OCI-LY1 (cell line): ENCODE data around the gene DAZAP1.

ENCODE experiments used
- H2AFZ ChIP-seq: fragments of 200-600 bp; sonication (generic), shearing (Covaris generic); 2 replicates; pipeline ENCODE4 v1.6.0; 2014; ENCODE audit warnings: antibody characterized with exemption, mild to moderate bottlenecking, low read length
- H3F3A ChIP-seq: fragments of 200-600 bp; sonication (generic), shearing (Covaris generic); 2 replicates; pipeline ENCODE4 v1.6.0; 2014; ENCODE audit warnings: mild to moderate bottlenecking, antibody characterized with exemption, low read length, moderate library complexity; ENCODE audit not compliant: insufficient read depth
- H3K27ac ChIP-seq: fragments of 200-600 bp; sonication (generic); 2 replicates; pipeline ENCODE4 v1.5.1; 2014; ENCODE audit warnings: low read length, mixed run types, mild to moderate bottlenecking, low read depth; ENCODE audit not compliant: poor library complexity, severe bottlenecking
- H3K27me3 ChIP-seq: fragments of 200-600 bp; sonication (generic); 2 replicates; pipeline ENCODE4 v1.6.0; 2014; ENCODE audit warnings: antibody characterized with exemption, mild to moderate bottlenecking, low read length, moderate library complexity; ENCODE audit not compliant: insufficient read depth
- H3K36me3 ChIP-seq: fragments of 200-600 bp; sonication (generic); 2 replicates; pipeline ENCODE4 v1.6.1; 2014; ENCODE audit warnings: mild to moderate bottlenecking, antibody characterized with exemption, low read length, moderate library complexity, mixed read lengths; ENCODE audit not compliant: insufficient read depth
- H3K4me1 ChIP-seq: fragments of 200-600 bp; sonication (generic); 2 replicates; pipeline ENCODE4 v1.5.1; 2014; ENCODE audit warnings: mild to moderate bottlenecking, low read length, moderate library complexity; ENCODE audit not compliant: insufficient read depth, severe bottlenecking
- H3K4me2 ChIP-seq: fragments of 200-600 bp; sonication (generic), shearing (Covaris generic); 2 replicates; pipeline ENCODE4 v1.6.1; 2014; ENCODE audit warnings: low read length
- H3K4me3 ChIP-seq: fragments of 200-600 bp; sonication (generic); 2 replicates; pipeline ENCODE4 v1.5.1; 2014; ENCODE audit warnings: low read length, low read depth, mild to moderate bottlenecking, mixed read lengths; ENCODE audit not compliant: poor library complexity, severe bottlenecking
- H3K79me2 ChIP-seq: fragments of 200-600 bp; shearing (Covaris generic); 2 replicates; pipeline ENCODE4 v1.6.1; 2016; ENCODE audit warnings: mixed run types, low read length, mixed read lengths; ENCODE audit not compliant: insufficient read depth
- H3K9ac ChIP-seq: fragments of 200-600 bp; sonication (generic), shearing (Covaris generic); 2 replicates; pipeline ENCODE4 v1.6.1; 2014; ENCODE audit warnings: mild to moderate bottlenecking, low read length, mixed read lengths
- H3K9me2 ChIP-seq: fragments of 200-600 bp; sonication (generic), shearing (Covaris generic); 2 replicates; pipeline ENCODE4 v1.6.1; 2014; ENCODE audit warnings: low read depth, mild to moderate bottlenecking, low read length, mixed read lengths
- H3K9me3 ChIP-seq: fragments of 200-600 bp; shearing (Covaris generic); 2 replicates; pipeline ENCODE4 v1.6.1; 2014; ENCODE audit warnings: low read length, mixed read lengths
- H4K20me1 ChIP-seq: fragments of 200-600 bp; sonication (generic), shearing (Covaris generic); 2 replicates; pipeline ENCODE4 v1.6.0; 2016; ENCODE audit warnings: mild to moderate bottlenecking, low read length; ENCODE audit not compliant: insufficient read depth
- EZH2 ChIP-seq: fragments of 200-600 bp; sonication (generic), shearing (Covaris generic); IDR thresholded peaks from 2 replicates; pipeline ENCODE4 v1.8.0; 2017; ENCODE audit warnings: borderline replicate concordance, mixed run types, mild to moderate bottlenecking, antibody characterized with exemption, low read length, moderate library complexity, mixed read lengths
- TF ChIP-seq, protein P1 (sequence below): fragments of 200-600 bp; sonication (generic), shearing (Covaris generic); IDR thresholded peaks from 2 replicates; pipeline ENCODE4 v1.5.1; 2017; ENCODE audit warnings: mild to moderate bottlenecking, antibody characterized with exemption, low read length, moderate library complexity, mixed read lengths

DAZAP1 gene

DNA sequence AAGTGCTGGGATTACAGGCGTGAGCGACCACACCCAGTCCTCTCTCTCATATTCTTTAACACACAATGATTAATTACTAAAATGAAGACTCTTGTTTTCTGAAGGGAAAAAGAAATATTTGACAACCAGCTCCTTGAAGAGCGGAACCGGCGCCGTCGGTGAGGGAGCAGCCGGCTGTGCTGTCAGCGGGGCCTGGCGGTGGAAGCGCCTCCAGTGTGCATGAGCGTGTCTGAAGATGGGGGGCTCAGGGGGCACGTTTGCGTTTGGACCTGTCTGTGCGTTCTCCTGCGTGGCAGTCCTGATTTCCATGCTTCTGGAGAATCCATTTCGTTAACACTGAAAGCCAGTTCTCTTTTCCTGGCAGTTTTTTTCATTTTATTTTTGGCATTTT lies 31.0 kb upstream of the DAZAP1 start:
- Histone ChIP-seq H2AFZ (no peak overlapping the region), H3K9me2 (no peaks in the 10 kb centered on the region), H3K36me3 (peaks cover 45% of the 10 kb centered on the region), H3K9ac (no peak overlapping the region), H3K9me3 (no peaks in the 10 kb centered on the region), H3K27ac (no peak overlapping the region), H3K4me2 (no peak overlapping the region), H3K27me3 (no peaks in the 10 kb centered on the region), H3K4me3 (no peak overlapping the region), H3K79me2 (no peaks in the 10 kb centered on the region), H4K20me1 (no peaks in the 10 kb centered on the region), H3K4me1 (no peaks in the 10 kb centered on the region), H3F3A (no peaks in the 10 kb centered on the region; the same call in 1 of the 2 replicates)
- TF ChIP-seq, protein P1, sequence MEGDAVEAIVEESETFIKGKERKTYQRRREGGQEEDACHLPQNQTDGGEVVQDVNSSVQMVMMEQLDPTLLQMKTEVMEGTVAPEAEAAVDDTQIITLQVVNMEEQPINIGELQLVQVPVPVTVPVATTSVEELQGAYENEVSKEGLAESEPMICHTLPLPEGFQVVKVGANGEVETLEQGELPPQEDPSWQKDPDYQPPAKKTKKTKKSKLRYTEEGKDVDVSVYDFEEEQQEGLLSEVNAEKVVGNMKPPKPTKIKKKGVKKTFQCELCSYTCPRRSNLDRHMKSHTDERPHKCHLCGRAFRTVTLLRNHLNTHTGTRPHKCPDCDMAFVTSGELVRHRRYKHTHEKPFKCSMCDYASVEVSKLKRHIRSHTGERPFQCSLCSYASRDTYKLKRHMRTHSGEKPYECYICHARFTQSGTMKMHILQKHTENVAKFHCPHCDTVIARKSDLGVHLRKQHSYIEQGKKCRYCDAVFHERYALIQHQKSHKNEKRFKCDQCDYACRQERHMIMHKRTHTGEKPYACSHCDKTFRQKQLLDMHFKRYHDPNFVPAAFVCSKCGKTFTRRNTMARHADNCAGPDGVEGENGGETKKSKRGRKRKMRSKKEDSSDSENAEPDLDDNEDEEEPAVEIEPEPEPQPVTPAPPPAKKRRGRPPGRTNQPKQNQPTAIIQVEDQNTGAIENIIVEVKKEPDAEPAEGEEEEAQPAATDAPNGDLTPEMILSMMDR, result no peak
- no peak for TF ChIP-seq EZH2

DNA sequence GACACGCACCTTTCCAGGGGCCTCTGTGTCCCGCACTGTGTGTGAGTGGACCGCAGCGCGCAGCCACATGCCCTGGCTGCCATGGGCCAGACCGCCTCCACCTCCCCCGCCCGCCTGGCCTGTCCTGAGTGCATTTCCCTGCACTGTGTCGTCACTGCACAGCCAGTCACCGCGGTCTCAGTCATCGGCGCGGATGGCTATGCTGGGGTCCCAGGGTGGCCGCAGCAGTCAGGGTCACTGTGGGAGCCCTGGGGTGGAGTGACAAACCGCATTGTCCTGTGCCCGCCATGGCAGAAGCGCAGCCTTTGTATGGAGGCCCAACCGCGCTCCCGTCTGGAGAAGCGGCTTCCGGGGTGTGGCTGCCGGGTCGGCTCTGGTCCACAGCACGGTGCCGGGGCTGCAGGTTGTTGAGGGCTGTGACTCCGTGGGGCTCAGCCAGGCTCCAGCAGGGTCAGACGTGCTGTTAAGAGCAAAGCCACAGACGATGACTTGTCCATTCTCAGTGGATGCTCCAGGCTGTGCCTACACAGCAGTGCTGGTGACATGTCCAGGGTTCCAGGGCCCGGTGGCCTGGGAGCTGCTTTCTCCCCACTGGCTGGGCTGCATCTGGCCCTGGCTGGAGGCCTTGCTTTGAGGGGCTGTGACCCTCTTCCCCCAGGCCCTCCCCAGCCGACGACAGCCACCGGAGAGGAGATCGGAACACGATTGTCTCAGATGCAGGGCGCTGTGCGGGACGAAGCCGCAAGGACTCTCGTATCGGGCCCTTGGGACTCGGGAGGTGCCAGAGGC lies 30.0 kb upstream of the DAZAP1 start:
- no peaks in the 10 kb centered on the region for H3K27me3 ChIP-seq
- no peak overlapping the region for H3K27ac ChIP-seq
- H3K36me3 ChIP-seq, result peaks cover 37% of the 10 kb centered on the region
- no peaks in the 10 kb centered on the region for H3K4me1 ChIP-seq
- H3K4me2 ChIP-seq, result no peak overlapping the region
- no peaks in the 10 kb centered on the region for H4K20me1 ChIP-seq
- no peak overlapping the region for H2AFZ ChIP-seq
- no peak overlapping the region for H3K9ac ChIP-seq
- no peak for TF ChIP-seq EZH2
- TF ChIP-seq, protein P1, result no peak
- no peaks in the 10 kb centered on the region for H3F3A ChIP-seq
- no peaks in the 10 kb centered on the region for H3K79me2 ChIP-seq
- H3K9me3 ChIP-seq, result no peaks in the 10 kb centered on the region
- no peaks in the 10 kb centered on the region for H3K9me2 ChIP-seq
- H3K4me3 ChIP-seq, result no peak overlapping the region

DNA sequence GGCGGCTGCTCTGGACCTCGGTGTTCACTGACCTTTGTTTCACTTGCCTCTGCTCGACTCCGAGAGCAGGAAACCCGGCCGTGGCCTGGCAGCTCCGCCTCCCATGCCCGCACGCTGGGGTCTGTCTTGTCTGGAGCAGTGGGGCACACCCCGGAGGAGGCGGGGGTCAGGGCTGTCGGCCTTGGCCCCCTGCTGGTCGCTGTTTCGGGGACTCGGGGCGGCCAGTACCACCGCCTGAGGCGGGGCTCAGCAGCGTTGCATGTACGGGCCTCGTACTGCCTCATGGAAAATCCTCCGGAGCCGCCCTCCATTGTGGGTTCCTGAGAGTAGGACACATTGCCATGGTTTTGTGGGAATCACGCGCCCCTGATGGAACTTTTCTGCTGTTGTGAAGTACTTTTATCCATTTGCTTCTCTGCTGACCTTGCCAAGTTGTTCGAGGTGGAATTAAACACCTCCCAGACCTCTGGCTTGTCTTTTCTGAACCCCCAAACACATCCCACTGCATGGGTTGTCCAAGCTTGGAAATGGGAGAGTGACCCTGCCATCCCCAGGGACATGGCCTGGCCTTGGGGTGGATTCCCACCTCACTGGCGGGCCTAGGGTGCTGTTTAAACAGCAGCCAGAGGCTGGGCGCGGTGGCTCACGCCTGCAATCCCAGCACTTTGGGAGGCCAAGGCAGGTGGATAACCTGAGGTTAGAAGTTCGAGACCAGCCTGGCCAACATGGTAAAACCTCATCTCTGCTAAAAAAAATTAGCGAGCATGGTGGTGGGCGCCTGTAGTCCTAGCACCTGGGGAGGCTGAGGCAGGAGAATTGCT lies 29.2 kb upstream of the DAZAP1 start:
- H3F3A ChIP-seq, result no peaks in the 10 kb centered on the region
- H3K4me3 ChIP-seq, result no peak overlapping the region
- no peak overlapping the region for H3K4me2 ChIP-seq
- H3K9ac ChIP-seq, result no peak overlapping the region
- no peak overlapping the region for H3K27ac ChIP-seq
- H2AFZ ChIP-seq, result no peak overlapping the region
- peaks cover 29% of the 10 kb centered on the region for H3K36me3 ChIP-seq
- no peaks in the 10 kb centered on the region for H3K9me2 ChIP-seq
- H3K9me3 ChIP-seq, result no peaks in the 10 kb centered on the region
- no peak for TF ChIP-seq EZH2
- TF ChIP-seq, protein P1, result peak; percentile 8; the same call in 1 of the 2 replicates
- H3K79me2 ChIP-seq, result no peaks in the 10 kb centered on the region
- no peaks in the 10 kb centered on the region for H3K27me3 ChIP-seq
- no peaks in the 10 kb centered on the region for H3K4me1 ChIP-seq
- no peaks in the 10 kb centered on the region for H4K20me1 ChIP-seq
